Mucosa of rectum (tissue), 2 donors: ENCODE data around the gene ZEB2.

ENCODE experiments used
- H3K27ac ChIP-seq, 2 donors: one replicate each; pipeline ENCODE4 v1.7.0; 2013; ENCODE audit warnings: inconsistent platforms in 2 of 2, low read depth in 2 of 2, low read length in 2 of 2
- H3K27me3 ChIP-seq, 2 donors: one replicate each; pipeline ENCODE4 v1.7.0; 2013; ENCODE audit warnings: low read length in 2 of 2; ENCODE audit not compliant: control insufficient read depth in 2 of 2, insufficient read depth in 2 of 2
- H3K36me3 ChIP-seq, 2 donors: one replicate each; pipeline ENCODE4 v1.7.0; 2013; ENCODE audit warnings: low read length in 2 of 2; ENCODE audit not compliant: control insufficient read depth in 2 of 2, insufficient read depth in 2 of 2
- H3K4me1 ChIP-seq, 2 donors: one replicate each; pipeline ENCODE4 v1.7.0; 2013; ENCODE audit warnings: low read length in 2 of 2, mild to moderate bottlenecking in 1 of 2; ENCODE audit not compliant: control insufficient read depth in 2 of 2, insufficient read depth in 2 of 2
- H3K4me3 ChIP-seq, 2 donors: one replicate each; pipeline ENCODE4 v1.7.0; 2013; ENCODE audit warnings: low read length in 2 of 2
- H3K9ac ChIP-seq, 2 donors: one replicate each; pipeline ENCODE4 v1.7.0; 2013; ENCODE audit warnings: low read length in 2 of 2, low read depth in 1 of 2, mild to moderate bottlenecking in 1 of 2
- H3K9me3 ChIP-seq, 2 donors: one replicate each; pipeline ENCODE4 v1.7.0; 2013; ENCODE audit warnings: low read length in 2 of 2; ENCODE audit not compliant: control insufficient read depth in 2 of 2
- donor health status: healthy.
- donor health status: Normal muscosa, but diverticular disease.

ZEB2 gene

DNA sequence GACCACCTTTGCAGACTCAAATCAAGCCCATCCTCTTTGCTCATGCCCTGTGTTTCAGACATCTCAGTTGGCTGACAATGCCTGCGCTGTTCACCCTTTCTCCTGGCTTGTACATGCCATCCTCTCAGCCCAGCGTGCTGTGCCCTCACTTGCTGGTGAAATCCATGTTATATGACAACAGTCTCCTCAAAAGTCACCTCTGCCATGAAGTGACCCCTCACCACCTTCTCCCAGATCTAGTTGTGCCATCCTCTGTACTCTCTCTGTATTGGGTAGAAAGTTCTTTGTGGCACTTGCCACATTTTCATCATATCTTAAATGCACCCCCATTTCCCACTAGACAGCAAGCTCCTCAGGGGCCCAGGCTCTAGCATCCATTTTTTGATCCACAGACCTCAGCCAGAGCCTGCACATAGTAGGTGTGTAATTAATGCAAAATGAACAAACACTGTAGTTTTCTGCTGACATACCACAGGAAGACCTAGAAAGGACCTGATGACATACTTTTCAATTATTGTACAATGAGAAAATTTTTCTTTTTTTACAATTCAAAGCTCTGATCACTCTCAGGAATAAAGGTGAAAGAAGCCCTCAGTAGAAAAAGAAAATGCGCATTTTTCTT lies 22.8 kb downstream of the ZEB2 start:
- H3K4me1 ChIP-seq = peaks cover 0 to 4% of the 10 kb centered on the region in 2 donors
- no peaks in the 10 kb centered on the region for H3K9me3 ChIP-seq
- no peak overlapping the region for H3K27ac ChIP-seq
- H3K9ac ChIP-seq = no peak overlapping the region
- H3K27me3 ChIP-seq = no peaks in the 10 kb centered on the region
- no peaks in the 10 kb centered on the region for H3K36me3 ChIP-seq
- H3K4me3 ChIP-seq = no peak overlapping the region

DNA sequence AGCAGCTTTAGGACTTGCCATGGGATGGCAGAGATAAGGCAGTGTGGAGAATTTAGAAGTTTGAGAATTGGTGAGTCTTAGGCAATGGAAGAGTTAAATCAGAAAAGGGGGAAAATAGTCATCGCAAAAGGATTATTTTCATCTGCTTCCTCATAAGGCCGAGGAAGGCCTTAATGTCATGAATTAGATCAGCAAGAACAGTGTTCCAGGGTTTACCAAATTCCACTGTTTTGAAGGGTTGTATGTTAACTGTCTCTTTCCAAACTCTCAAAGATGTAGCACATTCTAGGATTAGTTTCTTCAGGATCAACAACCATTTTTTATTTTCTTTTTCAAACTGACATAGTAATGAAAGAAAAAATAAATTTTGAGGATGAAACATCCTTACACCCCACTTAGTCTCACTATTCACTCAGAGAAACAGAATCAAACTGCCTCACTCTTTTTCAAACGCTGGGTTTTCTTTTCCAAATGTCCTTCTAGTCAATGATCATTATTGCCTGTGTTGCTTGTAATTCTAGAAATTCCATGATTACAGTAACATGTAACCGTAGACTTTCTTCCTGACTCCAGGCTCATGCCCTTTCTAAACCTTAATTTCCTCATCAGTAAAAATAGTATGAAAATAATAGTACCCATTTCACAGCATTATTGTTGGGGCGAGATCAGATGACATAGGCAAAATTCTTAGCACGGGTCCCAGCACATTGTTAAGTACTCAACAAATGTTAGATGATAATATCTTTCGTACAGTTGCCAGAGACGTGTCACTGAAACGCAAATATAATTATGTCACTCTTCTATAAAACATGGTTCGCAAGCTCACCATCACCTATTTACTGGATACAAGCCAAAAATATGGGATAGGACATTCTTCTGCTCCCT lies 23.6 kb downstream of the ZEB2 start:
- Histone ChIP-seq H3K27ac (peak overlapping the region in 1 of 2 donors; percentile 4), H3K27me3 (no peaks in the 10 kb centered on the region), H3K4me3 (no peak overlapping the region), H3K9ac (no peak overlapping the region), H3K9me3 (no peaks in the 10 kb centered on the region), H3K4me1 (peaks cover 0 to 6% of the 10 kb centered on the region in 2 donors), H3K36me3 (no peaks in the 10 kb centered on the region)

DNA sequence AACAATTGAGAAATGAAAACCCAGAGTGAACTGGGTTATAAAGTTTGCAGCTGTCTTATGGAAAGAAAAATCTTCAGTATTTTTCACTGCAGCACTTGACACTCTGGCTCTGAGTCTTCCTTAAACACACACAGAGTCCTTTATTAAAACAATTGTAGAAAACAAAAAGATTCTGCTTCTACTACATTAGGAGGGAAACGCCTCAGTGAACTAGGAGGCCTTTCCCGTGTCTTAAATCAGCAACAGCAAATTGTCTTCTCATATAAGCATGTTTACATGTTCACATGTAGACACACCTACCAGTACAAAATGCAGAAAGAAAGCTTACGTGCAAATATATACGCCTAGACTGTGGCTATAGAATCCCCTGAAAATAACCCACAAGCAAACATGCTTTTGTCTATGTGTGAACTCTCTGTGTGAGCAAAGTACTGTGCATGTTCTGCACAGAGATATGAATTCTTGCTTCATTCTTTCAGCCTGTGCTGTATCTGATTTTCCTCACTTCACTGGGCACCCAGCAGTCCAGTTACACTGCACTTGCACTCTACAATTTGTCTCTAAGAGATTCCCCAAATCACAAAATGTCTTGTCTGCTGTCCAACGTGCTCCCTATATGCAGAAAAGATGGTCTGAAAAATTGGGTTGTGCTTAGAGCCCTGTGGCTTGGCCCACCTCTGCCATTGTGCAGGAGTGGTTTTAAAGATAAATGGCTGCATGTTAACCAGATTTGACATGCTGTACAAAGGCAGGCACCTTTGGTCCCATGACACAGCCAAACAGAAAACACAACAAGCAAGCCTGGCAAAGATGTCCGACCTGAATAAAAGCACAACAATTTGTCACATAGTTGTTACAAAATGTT lies 24.5 kb downstream of the ZEB2 start:
- Histone ChIP-seq H3K4me3 (no peak overlapping the region), H3K9ac (no peak overlapping the region), H3K9me3 (no peaks in the 10 kb centered on the region), H3K27ac (peak overlapping the region in 1 of 2 donors; percentile 4), H3K27me3 (no peaks in the 10 kb centered on the region), H3K36me3 (no peaks in the 10 kb centered on the region), H3K4me1 (peaks cover 0 to 6% of the 10 kb centered on the region in 2 donors)

DNA sequence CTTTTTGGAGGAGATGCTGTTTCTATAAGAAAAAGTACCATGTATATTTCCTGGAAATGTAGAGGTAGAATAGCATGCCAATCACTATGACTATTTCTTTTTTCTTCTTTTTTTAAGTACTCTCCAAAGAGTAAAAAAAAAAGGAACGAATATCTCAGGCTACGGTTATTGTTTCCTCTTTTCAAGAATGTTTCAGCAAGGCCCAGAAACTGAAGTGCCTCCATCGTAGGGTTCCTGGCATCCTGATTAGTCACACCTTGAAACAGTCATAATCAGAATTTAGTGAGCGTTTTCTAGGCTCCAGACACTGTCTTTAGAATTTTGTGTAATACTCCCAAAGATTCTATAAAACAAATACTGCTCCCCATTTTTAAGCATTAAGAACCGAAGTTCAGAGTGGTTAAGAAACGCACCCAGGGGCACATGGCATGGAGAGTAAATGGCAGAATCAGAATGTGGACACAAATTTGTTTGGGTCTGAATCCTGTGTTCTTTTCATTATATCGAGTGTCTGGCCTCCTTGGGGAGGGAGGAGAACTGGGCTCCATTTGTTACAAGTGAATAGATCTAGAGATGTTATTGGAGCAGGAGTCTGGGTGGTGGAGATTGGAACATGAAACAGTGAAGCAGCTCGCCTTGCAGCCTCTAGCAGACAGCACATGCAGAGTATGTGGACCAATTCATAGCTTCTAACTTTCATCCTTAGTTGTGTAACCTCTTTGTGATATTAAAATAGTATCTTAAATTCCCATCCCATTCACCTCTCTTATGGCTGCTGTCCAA lies 26.7 kb downstream of the ZEB2 start:
- Histone ChIP-seq H3K4me3 (no peak overlapping the region), H3K36me3 (no peaks in the 10 kb centered on the region), H3K9ac (no peak overlapping the region), H3K9me3 (no peaks in the 10 kb centered on the region), H3K27ac (no peak overlapping the region), H3K27me3 (no peaks in the 10 kb centered on the region), H3K4me1 (peaks cover 0 to 6% of the 10 kb centered on the region in 2 donors)

DNA sequence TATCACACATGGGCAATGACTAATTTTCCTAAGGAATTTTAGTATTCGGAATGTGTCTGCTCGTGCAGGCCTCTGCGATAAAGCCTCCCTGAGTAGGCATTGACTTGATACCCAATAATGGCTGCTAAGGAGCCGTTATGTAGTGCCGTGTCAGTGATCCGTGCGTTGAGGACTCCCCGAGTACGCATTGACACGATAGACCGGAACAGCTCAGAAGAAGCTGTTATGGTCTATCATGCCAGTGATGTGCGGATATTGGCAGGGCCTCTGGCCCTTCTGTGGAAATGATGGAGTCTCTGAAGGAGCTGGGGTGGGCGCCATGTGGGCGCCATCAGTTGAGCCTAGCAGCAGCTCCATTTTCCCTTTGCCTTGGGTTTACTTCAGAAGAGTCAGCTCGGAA lies 29.1 kb downstream of the ZEB2 start:
- H3K36me3 ChIP-seq = no peaks in the 10 kb centered on the region
- H3K27ac ChIP-seq = no peak overlapping the region
- H3K9ac ChIP-seq = no peak overlapping the region
- no peaks in the 10 kb centered on the region for H3K27me3 ChIP-seq
- peaks cover 0 to 3% of the 10 kb centered on the region in 2 donors for H3K4me1 ChIP-seq
- H3K9me3 ChIP-seq = no peaks in the 10 kb centered on the region
- no peak overlapping the region for H3K4me3 ChIP-seq

DNA sequence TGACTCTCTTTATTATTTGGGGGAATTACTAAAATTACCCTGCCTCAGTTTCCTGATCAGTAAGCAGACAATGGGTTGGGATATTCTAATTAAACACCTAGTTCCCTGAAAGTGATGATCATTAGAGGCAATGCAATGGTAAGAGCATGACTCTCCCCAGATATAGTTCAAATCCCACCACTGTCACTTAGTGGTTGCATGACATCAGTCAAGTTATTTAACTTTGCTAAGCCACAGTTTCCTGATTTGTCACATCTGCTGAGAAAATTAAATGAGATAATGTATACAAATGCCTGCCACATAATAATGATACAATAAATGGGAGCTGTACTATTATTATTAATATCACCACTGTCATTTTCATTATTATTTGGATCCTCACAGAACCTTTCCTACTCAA lies 29.9 kb downstream of the ZEB2 start:
- Histone ChIP-seq H3K9me3 (no peaks in the 10 kb centered on the region), H3K9ac (no peak overlapping the region), H3K4me1 (peaks cover 0 to 3% of the 10 kb centered on the region in 2 donors), H3K36me3 (no peaks in the 10 kb centered on the region), H3K27me3 (no peaks in the 10 kb centered on the region), H3K4me3 (no peak overlapping the region), H3K27ac (no peak overlapping the region)

DNA sequence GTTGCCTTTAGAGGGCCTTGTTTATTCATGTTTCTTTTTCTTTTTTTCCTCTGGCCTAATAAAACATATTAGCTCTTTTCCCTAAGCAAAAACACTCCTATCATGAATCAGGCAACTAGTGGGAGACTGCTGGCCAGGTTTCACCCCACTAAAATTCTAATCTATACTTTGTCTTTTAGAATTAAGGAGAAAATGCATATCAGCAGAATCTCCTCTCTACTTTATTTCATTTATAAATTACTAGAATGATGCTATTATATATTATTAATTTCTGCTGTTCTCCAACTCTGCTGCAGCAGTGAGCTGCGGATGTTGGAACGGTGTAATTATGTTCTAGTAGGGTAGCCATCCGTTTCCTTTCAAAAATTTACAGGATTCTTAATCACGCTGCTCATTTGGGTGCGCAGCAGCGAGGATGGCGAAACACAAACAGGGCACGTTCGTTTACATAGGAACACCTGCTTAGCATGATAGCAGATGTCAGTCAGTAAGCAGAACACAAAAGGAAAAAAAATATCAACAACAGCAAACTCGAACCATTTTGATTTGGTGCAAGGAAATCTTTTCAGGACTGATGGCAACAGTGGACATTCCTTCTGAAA lies 30.5 kb downstream of the ZEB2 start:
- no peaks in the 10 kb centered on the region for H3K27me3 ChIP-seq
- no peaks in the 10 kb centered on the region for H3K36me3 ChIP-seq
- peaks cover 0 to 3% of the 10 kb centered on the region in 2 donors for H3K4me1 ChIP-seq
- H3K27ac ChIP-seq = no peak overlapping the region
- H3K9me3 ChIP-seq = no peaks in the 10 kb centered on the region
- no peak overlapping the region for H3K9ac ChIP-seq
- H3K4me3 ChIP-seq = no peak overlapping the region

DNA sequence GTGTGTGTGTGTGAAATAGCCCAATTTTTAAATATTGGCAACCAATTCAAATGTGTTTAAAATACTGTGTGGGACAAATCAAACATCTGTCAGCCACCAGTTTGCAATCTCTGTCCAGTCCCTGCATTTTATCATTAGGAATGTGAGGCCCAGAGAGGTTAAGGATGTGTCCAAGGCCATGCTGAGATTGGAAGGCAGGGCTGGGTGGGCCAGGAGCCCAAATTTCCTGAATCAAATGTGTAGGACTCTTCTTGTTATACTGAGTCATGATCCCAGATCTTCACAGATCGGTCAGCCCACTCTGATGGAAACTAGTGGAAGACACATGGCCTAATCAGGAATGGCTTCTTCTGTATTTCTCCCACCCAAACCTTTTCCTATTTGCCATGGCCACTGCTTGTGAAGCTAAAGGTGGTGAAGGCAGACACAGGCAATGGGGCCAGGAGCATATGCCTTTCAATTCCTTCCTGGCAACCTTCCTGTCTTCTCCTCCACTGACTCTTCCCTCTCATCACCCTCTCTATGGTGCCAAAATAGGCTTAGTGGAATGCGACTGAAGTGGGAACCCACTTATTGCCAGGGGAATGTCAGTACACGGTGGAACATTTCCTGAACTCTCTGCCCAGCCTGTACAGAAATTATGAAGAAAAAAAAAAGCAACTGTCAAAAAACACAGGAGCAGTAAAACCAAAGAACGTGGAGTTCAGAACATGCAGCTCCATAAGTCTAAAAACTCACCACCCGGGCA lies 35.5 kb downstream of the ZEB2 start:
- Histone ChIP-seq H3K27ac (no peak overlapping the region), H3K9ac (no peak overlapping the region), H3K4me1 (no peaks in the 10 kb centered on the region)

DNA sequence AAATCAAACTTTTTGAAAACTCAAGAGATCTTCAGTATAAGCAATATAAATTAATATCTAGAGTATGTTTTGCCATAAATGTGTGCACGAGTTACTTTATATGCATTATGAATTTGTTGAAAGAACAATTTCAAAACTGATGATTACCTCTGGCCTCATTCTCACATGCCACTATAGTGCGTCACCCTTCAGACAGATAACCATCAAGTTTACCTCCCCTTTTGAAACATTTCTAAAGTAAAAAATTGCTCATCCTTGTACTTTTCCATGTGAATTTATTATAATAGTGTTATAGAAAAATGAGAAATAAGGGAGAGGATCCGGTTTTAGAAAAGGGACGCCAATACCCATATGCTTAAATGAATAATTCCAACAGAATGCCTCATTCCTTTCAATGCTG lies 38.3 kb downstream of the ZEB2 start:
- Histone ChIP-seq H3K27me3 (peaks cover 2 to 10% of the 10 kb centered on the region in 2 donors), H3K27ac (no peak overlapping the region), H3K9ac (no peak overlapping the region), H3K36me3 (no peaks in the 10 kb centered on the region), H3K4me3 (no peak overlapping the region), H3K4me1 (peaks cover 0 to 10% of the 10 kb centered on the region in 2 donors), H3K9me3 (no peaks in the 10 kb centered on the region)

More for the DNA sequence above, 35.5 kb downstream of the ZEB2 start:
- no peak overlapping the region for H3K4me3 ChIP-seq
- no peaks in the 10 kb centered on the region for H3K36me3 ChIP-seq
- H3K27me3 ChIP-seq = peaks cover 0 to 2% of the 10 kb centered on the region in 2 donors
- H3K9me3 ChIP-seq = no peaks in the 10 kb centered on the region
